ENCODE measurements around the gene ABTB2.

The ABTB2 gene

GRCh38 chr11:34205326-34206035, 152.3 kb downstream of the ABTB2 start:
- no peak for DNase-seq

- DNase-seq, result no peak
These were observed 153.2 kb downstream of the ABTB2 start for GRCh38 chr11:34204396-34205279.

GRCh38 chr11:34203377-34203871, 154.4 kb downstream of the ABTB2 start:
- DNase-seq, result no peak

- no peak for DNase-seq
These were observed 156.7 kb downstream of the ABTB2 start for GRCh38 chr11:34201129-34201528.

GRCh38 chr11:34199525-34199924, 158.3 kb downstream of the ABTB2 start:
- no peak for DNase-seq

- DNase-seq, result no peak
These were observed 159.3 kb downstream of the ABTB2 start for GRCh38 chr11:34198523-34198922.

- no peak for DNase-seq
These were observed 160.6 kb downstream of the ABTB2 start for GRCh38 chr11:34197256-34197655.

GRCh38 chr11:34194576-34195335, 163.1 kb downstream of the ABTB2 start:
- DNase-seq, result no peak

- no peak for DNase-seq
These were observed 165.1 kb downstream of the ABTB2 start for GRCh38 chr11:34192481-34193401.

GRCh38 chr11:34191578-34191977, 166.2 kb downstream of the ABTB2 start:
- DNase-seq, result no peak

- DNase-seq, result no peak
These were observed 167.3 kb downstream of the ABTB2 start for GRCh38 chr11:34190192-34191139.

- DNase-seq, result no peak
These were observed 168.6 kb downstream of the ABTB2 start for GRCh38 chr11:34189191-34189590.

- DNase-seq, result no peak
These were observed 169.6 kb downstream of the ABTB2 start for GRCh38 chr11:34188181-34188580.

- no peak for DNase-seq
These were observed 171.6 kb downstream of the ABTB2 start for GRCh38 chr11:34185926-34186841.

- DNase-seq, result no peak
These were observed 173.2 kb downstream of the ABTB2 start for GRCh38 chr11:34184505-34185015.

GRCh38 chr11:34183848-34184391, 173.9 kb downstream of the ABTB2 start:
- no peak for DNase-seq

- no peak for DNase-seq
These were observed 174.7 kb downstream of the ABTB2 start for GRCh38 chr11:34182921-34183685.

GRCh38 chr11:34182425-34182824, 175.4 kb downstream of the ABTB2 start:
- DNase-seq, result no peak

Data from CD4-positive, alpha-beta T cell treated with Interleukin-21 for 1 hour (primary cell).